OCI-LY7 (cell line): ENCODE data around the gene DERL3. TPM values are rescaled to one million over a fixed set of nuclear protein-coding genes. Genes with fewer than 3 reads are reported as not detected.

Experiments used
- BruUV-seq: library from RNA; stranded (reverse); fragments of 400-500 nt; replicated peaks from 2 replicates; lab custom pipeline; 2021; lab: Mats Ljungman, UMichigan
- CTCF ChIA-PET: fragments of 300-600 bp; sonication (Branson Sonifier 250); formaldehyde crosslinking; loops from one replicate; lab custom pipeline; 2022; ENCODE audit warnings: antibody characterized with exemption; ENCODE audit not compliant: unreplicated experiment; lab: Charles Lee
- POLR2A ChIA-PET: fragments of 300-600 bp; sonication (Branson Sonifier 250); formaldehyde crosslinking; loops from one replicate; lab custom pipeline; 2022; ENCODE audit warnings: antibody characterized with exemption; lab: Charles Lee
- DNase-seq: peaks from one replicate; pipeline ENCODE4 v3.0.0-alpha.2; 2015; ENCODE audit warnings: low spot score
- H2AFZ ChIP-seq: fragments of 200-600 bp; sonication (generic), shearing (Covaris generic); 2 replicates; pipeline ENCODE4 v1.6.1; 2014; ENCODE audit warnings: mild to moderate bottlenecking, antibody characterized with exemption, low read length, moderate library complexity
- H3K27ac ChIP-seq: fragments of 200-600 bp; sonication (generic); 2 replicates; pipeline ENCODE4 v1.5.1; 2014; ENCODE audit warnings: mixed run types, low read depth, mild to moderate bottlenecking, moderate library complexity, low read length, inconsistent platforms; ENCODE audit not compliant: poor library complexity, severe bottlenecking
- H3K36me3 ChIP-seq: fragments of 200-600 bp; sonication (generic); 2 replicates; pipeline ENCODE4 v1.6.1; 2014; ENCODE audit warnings: mild to moderate bottlenecking, antibody characterized with exemption, low read length, moderate library complexity, mixed read lengths; ENCODE audit not compliant: insufficient read depth
- H3K4me1 ChIP-seq: fragments of 200-600 bp; sonication (generic); 2 replicates; pipeline ENCODE4 v1.5.1; 2014; ENCODE audit warnings: mild to moderate bottlenecking, low read length; ENCODE audit not compliant: insufficient read depth, poor library complexity, severe bottlenecking
- H3K4me2 ChIP-seq: fragments of 200-600 bp; sonication (generic); 2 replicates; pipeline ENCODE4 v1.6.1; 2014; ENCODE audit warnings: mild to moderate bottlenecking, low read length
- H3K4me3 ChIP-seq: fragments of 200-600 bp; sonication (generic); 2 replicates; pipeline ENCODE4 v1.5.1; 2014; ENCODE audit warnings: mild to moderate bottlenecking, low read depth, low read length; ENCODE audit not compliant: poor library complexity, severe bottlenecking
- H3K79me2 ChIP-seq: fragments of 200-600 bp; sonication (generic); 2 replicates; pipeline ENCODE4 v1.6.1; 2016; ENCODE audit warnings: low read depth, mild to moderate bottlenecking, low read length, moderate library complexity, mixed read lengths; ENCODE audit not compliant: insufficient read depth
- H3K9me2 ChIP-seq: fragments of 200-600 bp; sonication (generic); 2 replicates; pipeline ENCODE4 v1.6.1; 2016; ENCODE audit warnings: mild to moderate bottlenecking, low read length, mixed read lengths; ENCODE audit not compliant: insufficient read depth
- H3K9me3 ChIP-seq: fragments of 200-600 bp; sonication (generic); 2 replicates; pipeline ENCODE4 v1.6.1; 2014; ENCODE audit warnings: mild to moderate bottlenecking, mixed run types, low read length, mixed read lengths
- H4K20me1 ChIP-seq: fragments of 200-600 bp; sonication (generic); 2 replicates; pipeline ENCODE4 v1.6.1; 2014; ENCODE audit warnings: mild to moderate bottlenecking, antibody characterized with exemption, low read length, moderate library complexity, mixed read lengths; ENCODE audit not compliant: insufficient read depth
- CTCF ChIP-seq: fragments of 200-600 bp; sonication (generic); conservative IDR thresholded peaks from 2 replicates; pipeline ENCODE4 v1.5.1; 2014; ENCODE audit warnings: mild to moderate bottlenecking, antibody characterized with exemption, low read length, moderate library complexity, mixed read lengths
- EZH2phosphoT487 ChIP-seq: fragments of 200-600 bp; sonication (generic); IDR thresholded peaks from 2 replicates; pipeline ENCODE4 v1.6.1; 2018; ENCODE audit warnings: low read depth, borderline replicate concordance, mild to moderate bottlenecking, mixed run types, antibody characterized with exemption, low read length, moderate library complexity, mixed read lengths
- intact Hi-C: fragments of 100-400 bp; cut with micrococcal nuclease; formaldehyde crosslinking; loops from one replicate; pipeline ENCODE4 v1.10.0; 2022; ENCODE audit not compliant: unreplicated experiment
- total RNA-seq, 2 experiments: library from RNA; depleted of rRNA in 1 of 2; stranded (reverse); fragments of >200 nt in 1 of 2; shearing (Covaris generic) in 1 of 2; gene quantifications; 2 replicates each; pipeline ENCODE4 v1.2.3, GENCODE V29; 2014 to 2022

DERL3 gene
- total RNA-seq, 2 experiments from 2014 or later, result 44.6 to 52.1 TPM

GRCh38 chr22:23806837-23807236, 32.0 kb downstream of the DERL3 start:
- CTCF ChIA-PET, result no interaction called here
- Histone ChIP-seq H3K9me3 (no peaks in the 10 kb centered on the region), H4K20me1 (no peaks in the 10 kb centered on the region), H3K4me3 (peak overlapping the region; percentile 7), H3K27ac (peak overlapping the region; percentile 97), H3K36me3 (peaks cover 75% of the 10 kb centered on the region), H3K9me2 (no peaks in the 10 kb centered on the region), H3K4me2 (peak overlapping the region; percentile 72), H3K4me1 (peaks cover 57% of the 10 kb centered on the region), H3K79me2 (peaks cover 26% of the 10 kb centered on the region; the same call in 1 of the 2 replicates), H2AFZ (no peak overlapping the region)
- intact Hi-C loops, result no loop called here
- no TSS peak for BruUV-seq
- POLR2A ChIA-PET, result interaction anchor here (0.7 to 1.1 kb wide), 3 partner anchors 8 to 394 kb away, joined by 3 to 6 read pairs (median 3); no protein-coding TSS in a partner anchor
- peak; percentile 29 for DNase-seq
- TF ChIP-seq CTCF (no peak), EZH2phosphoT487 (no peak)

- CTCF ChIA-PET, result interaction anchor here (0.9 kb wide), 1 partner anchor 32 kb away, joined by 3 read pairs; no protein-coding TSS in a partner anchor
- intact Hi-C loops, result loop anchor here (5.0 kb wide), 1 partner anchor 622 kb away; the partner anchor contains the start of gene ADORA2A
- POLR2A ChIA-PET, result interaction anchor here (0.6 to 1.9 kb wide), 5 partner anchors 14 to 40 kb away, joined by 3 to 17 read pairs (median 4); partner anchors contain the start of gene DERL3
Measured at GRCh38 chr22:23804781-23805291, 34.0 kb downstream of the DERL3 start.

More at GRCh38 chr22:23804781-23805291, 34.0 kb downstream of the DERL3 start:
- Histone ChIP-seq H3K4me1 (peaks cover 77% of the 10 kb centered on the region), H3K9me3 (no peaks in the 10 kb centered on the region), H3K79me2 (peaks cover 28% of the 10 kb centered on the region; the same call in 1 of the 2 replicates), H2AFZ (0 out of 2 replicates have a peak overlapping the region, but pooled peaks have one; percentile 15), H4K20me1 (no peaks in the 10 kb centered on the region), H3K4me3 (peak overlapping the region; percentile 59), H3K9me2 (no peaks in the 10 kb centered on the region), H3K36me3 (peaks cover 68% of the 10 kb centered on the region), H3K4me2 (peak overlapping the region; percentile 72), H3K27ac (peak overlapping the region; percentile 97)
- no peak for TF ChIP-seq EZH2phosphoT487
- TF ChIP-seq CTCF, result 0 out of 2 replicates have a peak, but pooled peaks have one; percentile 16
- DNase-seq, result peak; percentile 29
- BruUV-seq, result no TSS peak
